Nephron (organoid): ENCODE results near the gene MRPL37.

Experiments used
- H3K27ac Mint-ChIP-seq, 3 experiments: 2 replicates each; pipeline ENCODE4 v1.8.0; 2020; ENCODE audit warnings: mixed read lengths in 3 of 3, mild to moderate bottlenecking in 2 of 3, moderate library complexity in 1 of 3
- H3K27me3 Mint-ChIP-seq: 2 replicates; pipeline ENCODE4 v1.8.0; 2021; ENCODE audit warnings: low read depth, mild to moderate bottlenecking, moderate library complexity, mixed read lengths
- H3K36me3 Mint-ChIP-seq: 2 replicates; pipeline ENCODE4 v1.8.0; 2020; ENCODE audit warnings: low read depth, mixed read lengths
- H3K4me1 Mint-ChIP-seq: 2 replicates; pipeline ENCODE4 v1.8.0; 2020; ENCODE audit warnings: mixed read lengths
- H3K4me3 Mint-ChIP-seq, 3 experiments: 2 replicates each; pipeline ENCODE4 v1.8.0; 2020; ENCODE audit warnings: mild to moderate bottlenecking in 3 of 3, mixed read lengths in 3 of 3, moderate library complexity in 2 of 3
- H3K9me3 Mint-ChIP-seq: 2 replicates; pipeline ENCODE4 v1.8.0; 2020; ENCODE audit warnings: mixed read lengths
- CTCF ChIP-seq, 3 experiments: fragments of 200-600 bp; sonication (generic); IDR thresholded peaks; one replicate each; pipeline ENCODE4 v1.5.0; 2021; ENCODE audit warnings: antibody characterized with exemption in 3 of 3; ENCODE audit not compliant: unreplicated experiment in 3 of 3

Gene MRPL37

GRCh38 chr1:54188291-54188690 lies 11.7 kb upstream of the MRPL37 start:
- no peak for TF ChIP-seq CTCF (IDR thresholded peaks at IDR 0.05; ENCODE audit: unreplicated experiment in 3 of 3)
- Mint-ChIP-seq H3K27ac (no peak overlapping the region), H3K36me3 (peaks cover 16% of the 10 kb centered on the region), H3K27me3 (no peaks in the 10 kb centered on the region), H3K4me3 (no peak overlapping the region), H3K4me1 (no peaks in the 10 kb centered on the region), H3K9me3 (no peaks in the 10 kb centered on the region)

- Mint-ChIP-seq H3K4me3 (no peak overlapping the region), H3K27ac (no peak overlapping the region), H3K9me3 (no peaks in the 10 kb centered on the region), H3K27me3 (no peaks in the 10 kb centered on the region), H3K36me3 (peaks cover 15% of the 10 kb centered on the region), H3K4me1 (no peaks in the 10 kb centered on the region)
- no peak for TF ChIP-seq CTCF (IDR thresholded peaks at IDR 0.05; ENCODE audit: unreplicated experiment in 3 of 3)
Observed at GRCh38 chr1:54190526-54190925, 9.4 kb upstream of the MRPL37 start.

- TF ChIP-seq CTCF (IDR thresholded peaks at IDR 0.05; ENCODE audit: unreplicated experiment in 3 of 3): no peak
- no peak overlapping the region for H3K4me3 Mint-ChIP-seq
- no peaks in the 10 kb centered on the region for H3K9me3 Mint-ChIP-seq
- no peaks in the 10 kb centered on the region for H3K27me3 Mint-ChIP-seq
- no peak overlapping the region for H3K27ac Mint-ChIP-seq
- no peaks in the 10 kb centered on the region for H3K4me1 Mint-ChIP-seq
- peaks cover 9% of the 10 kb centered on the region for H3K36me3 Mint-ChIP-seq
Observed at GRCh38 chr1:54191525-54191924, 8.4 kb upstream of the MRPL37 start.

- no peak for TF ChIP-seq CTCF (IDR thresholded peaks at IDR 0.05; ENCODE audit: unreplicated experiment in 3 of 3)
- no peaks in the 10 kb centered on the region for H3K36me3 Mint-ChIP-seq
- H3K4me3 Mint-ChIP-seq: no peak overlapping the region
- H3K9me3 Mint-ChIP-seq: no peaks in the 10 kb centered on the region
- no peaks in the 10 kb centered on the region for H3K27me3 Mint-ChIP-seq
- no peak overlapping the region for H3K27ac Mint-ChIP-seq
- H3K4me1 Mint-ChIP-seq: no peaks in the 10 kb centered on the region
Observed at GRCh38 chr1:54193453-54193852, 6.5 kb upstream of the MRPL37 start.

GRCh38 chr1:54199151-54199764 lies 709 bp upstream of the MRPL37 start:
- no peak for TF ChIP-seq CTCF (IDR thresholded peaks at IDR 0.05; ENCODE audit: unreplicated experiment in 3 of 3)
- no peaks in the 10 kb centered on the region for H3K27me3 Mint-ChIP-seq
- peak overlapping the region; percentile 89 to 91 (median 90) for H3K4me3 Mint-ChIP-seq

GRCh38 chr1:54200519-54200997 lies 591 bp downstream of the MRPL37 start:
- H3K9me3 Mint-ChIP-seq: no peaks in the 10 kb centered on the region
- TF ChIP-seq CTCF (IDR thresholded peaks at IDR 0.05; ENCODE audit: unreplicated experiment in 3 of 3): no peak
- H3K27ac Mint-ChIP-seq: peak overlapping the region; percentile 71 to 88 (median 80)
- peaks cover 30% of the 10 kb centered on the region for H3K4me1 Mint-ChIP-seq
- peak overlapping the region; percentile 89 to 91 (median 90) for H3K4me3 Mint-ChIP-seq
- peaks cover 17% of the 10 kb centered on the region for H3K36me3 Mint-ChIP-seq
- no peaks in the 10 kb centered on the region for H3K27me3 Mint-ChIP-seq

More at GRCh38 chr1:54199151-54199764, 709 bp upstream of the MRPL37 start:
- Mint-ChIP-seq H3K36me3 (peaks cover 9% of the 10 kb centered on the region), H3K9me3 (no peaks in the 10 kb centered on the region), H3K27ac (peak overlapping the region; percentile 71 to 88 (median 82)), H3K4me1 (peaks cover 30% of the 10 kb centered on the region)
